ENCODE data around the gene CD2.
A peak's percentile ranks its signal among the peaks of the same experiment; 100 is the strongest.

Gene CD2

DNA sequence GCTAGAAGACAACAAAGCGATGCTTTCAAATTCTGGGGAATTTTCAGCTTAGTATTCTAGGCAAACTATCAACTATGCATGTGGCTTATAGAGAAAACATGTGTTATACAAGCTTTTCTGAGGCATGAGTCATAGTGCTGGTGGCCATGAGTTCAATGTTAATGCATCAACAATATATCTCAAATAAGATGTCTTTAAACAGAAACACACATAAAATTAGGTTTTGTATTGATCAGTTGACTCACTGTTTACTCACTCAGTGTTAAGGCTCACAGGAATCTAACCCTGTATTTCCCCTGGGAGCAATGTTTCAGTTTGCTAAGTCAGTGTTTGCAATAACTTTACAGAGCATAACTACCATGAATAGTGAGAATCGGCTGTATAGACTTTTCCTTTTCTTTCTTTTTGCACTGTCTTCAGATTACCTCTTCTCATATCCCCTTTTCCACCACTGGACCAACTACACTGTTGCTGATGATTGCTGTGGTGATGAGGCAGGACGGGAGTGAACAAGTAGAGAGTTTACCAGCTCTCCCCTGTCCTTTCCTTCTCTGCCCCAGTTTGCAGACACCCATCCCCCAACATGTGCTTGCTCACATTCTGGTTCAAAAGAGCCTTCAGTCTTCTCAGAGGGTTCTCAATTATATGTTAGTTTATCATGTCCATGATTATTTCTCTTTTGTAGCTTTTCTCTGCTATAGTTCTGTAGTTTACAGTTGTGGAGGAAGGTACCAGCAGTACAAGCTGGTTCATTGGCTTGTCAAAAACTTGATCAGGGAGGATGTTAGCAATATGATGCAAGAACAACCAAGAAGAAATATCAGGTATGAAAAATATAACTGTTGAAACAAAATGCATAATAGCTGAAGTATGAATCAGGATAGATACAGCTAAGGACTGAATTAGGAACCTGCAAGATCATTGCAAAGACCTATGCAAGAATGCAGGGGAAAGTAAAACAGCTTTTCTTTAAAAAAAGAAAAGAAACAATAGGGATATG is 23.9 kb downstream of the CD2 start:
- peak; percentile 90 to 94 for DNase-seq (ENCODE audit: low read depth in 2 of 2)

DNA sequence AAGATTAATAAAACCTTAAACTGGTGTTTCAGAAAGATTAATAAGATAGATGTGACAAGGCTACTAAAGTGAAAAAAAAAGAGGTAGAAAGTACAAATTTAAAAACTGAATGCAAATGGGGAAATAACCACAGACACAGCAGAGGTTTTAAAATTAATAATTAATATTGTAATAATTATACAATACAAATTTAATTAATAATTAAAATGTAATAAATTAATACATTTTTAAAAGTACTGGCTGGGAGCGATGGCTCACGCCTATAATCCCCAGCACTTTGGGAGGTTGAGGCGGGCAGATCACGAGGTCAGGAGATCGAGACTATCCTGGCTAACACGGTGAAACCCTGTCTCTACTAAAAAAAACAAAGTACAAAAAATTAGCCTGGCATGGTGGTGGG is 26.8 kb downstream of the CD2 start:
- DNase-seq (ENCODE audit: low read depth in 2 of 2) = no peak

DNA sequence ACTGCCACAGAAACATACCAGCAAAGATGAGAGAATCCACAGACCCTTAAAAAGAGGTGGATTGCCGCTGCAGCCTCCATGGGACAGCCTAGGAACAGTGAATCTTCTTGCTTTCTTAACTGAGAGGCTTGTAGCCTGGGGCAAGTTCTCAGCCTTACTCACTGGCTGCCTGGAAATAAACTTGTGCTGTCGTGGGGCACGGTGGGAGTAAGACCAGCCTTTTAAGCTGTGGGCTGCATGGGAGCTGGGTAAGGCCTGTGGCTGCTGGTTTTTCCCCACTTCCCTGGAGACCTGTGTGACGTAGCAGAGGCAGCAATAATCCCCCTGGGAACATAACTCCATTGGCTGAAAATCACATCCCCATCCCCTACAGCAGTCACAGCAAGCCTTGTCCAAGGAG is 30.8 kb downstream of the CD2 start:
- no peak for DNase-seq (ENCODE audit: low read depth in 2 of 2)

DNA sequence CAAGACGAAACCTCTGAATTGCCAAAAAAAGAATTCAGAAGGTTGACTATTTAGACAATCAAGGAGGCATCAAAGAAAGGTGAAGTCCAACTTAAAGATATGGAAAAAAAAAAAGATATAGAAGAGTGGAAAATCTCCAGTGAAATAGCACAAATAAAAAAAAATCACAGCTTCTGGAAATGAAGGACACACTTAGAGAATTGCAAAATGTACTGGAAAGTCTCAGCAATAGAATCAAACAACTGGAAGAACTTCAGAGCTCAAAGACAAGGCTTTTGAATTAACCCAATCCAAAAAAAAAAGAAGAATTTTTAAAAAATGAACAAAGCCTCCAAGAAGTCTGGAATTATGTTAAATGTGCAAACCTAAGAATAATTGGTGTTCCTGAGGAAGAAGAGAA is 31.8 kb downstream of the CD2 start:
- no peak for DNase-seq (ENCODE audit: low read depth in 2 of 2)

DNA sequence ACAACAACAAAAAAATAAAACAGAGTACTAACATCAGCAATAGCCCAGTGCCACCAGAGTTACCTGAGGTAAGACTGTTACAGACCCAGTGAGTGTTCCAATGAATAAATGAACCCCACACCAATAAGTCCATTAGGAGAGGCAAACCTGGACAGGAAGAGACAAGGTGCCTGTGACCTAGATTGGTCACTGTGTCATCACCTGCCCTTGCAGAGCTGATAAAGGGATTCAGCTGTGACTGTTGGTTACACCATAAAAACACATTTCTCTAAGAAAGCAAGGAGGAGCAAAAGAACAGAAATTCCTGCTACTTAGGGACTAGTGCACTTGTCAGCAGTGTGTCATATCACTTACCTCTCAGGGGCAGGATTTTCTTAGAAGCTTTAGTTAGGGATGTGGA is 37.5 kb downstream of the CD2 start:
- DNase-seq (ENCODE audit: low read depth in 2 of 2) = no peak

DNA sequence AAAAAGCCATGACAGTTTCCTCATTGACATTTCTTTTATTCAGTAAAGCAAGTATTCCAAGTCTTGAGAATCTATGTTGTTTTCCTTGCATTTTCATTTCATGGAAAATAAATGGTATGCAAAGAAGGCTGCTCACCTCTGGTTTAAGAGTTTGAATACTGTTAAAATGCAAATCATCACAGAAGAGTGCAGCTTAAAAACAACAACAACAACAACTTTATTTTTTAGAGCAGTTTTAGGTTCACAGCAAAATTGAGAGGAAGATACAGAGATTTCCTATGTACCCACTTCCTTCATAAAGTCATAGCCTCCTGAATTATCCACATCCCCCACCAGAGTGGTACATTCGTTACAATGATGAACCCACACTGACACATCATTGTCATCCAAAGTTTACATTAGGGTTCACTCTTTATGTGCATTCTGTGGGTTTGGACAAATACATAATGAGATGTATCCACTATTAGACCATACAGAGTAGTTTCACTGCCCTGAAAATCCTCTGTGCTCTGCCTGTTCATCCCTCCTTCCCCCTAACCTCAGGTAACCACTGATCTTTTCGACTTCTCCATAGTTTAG is 39.2 kb downstream of the CD2 start:
- DNase-seq (ENCODE audit: low read depth in 2 of 2) = no peak

DNA sequence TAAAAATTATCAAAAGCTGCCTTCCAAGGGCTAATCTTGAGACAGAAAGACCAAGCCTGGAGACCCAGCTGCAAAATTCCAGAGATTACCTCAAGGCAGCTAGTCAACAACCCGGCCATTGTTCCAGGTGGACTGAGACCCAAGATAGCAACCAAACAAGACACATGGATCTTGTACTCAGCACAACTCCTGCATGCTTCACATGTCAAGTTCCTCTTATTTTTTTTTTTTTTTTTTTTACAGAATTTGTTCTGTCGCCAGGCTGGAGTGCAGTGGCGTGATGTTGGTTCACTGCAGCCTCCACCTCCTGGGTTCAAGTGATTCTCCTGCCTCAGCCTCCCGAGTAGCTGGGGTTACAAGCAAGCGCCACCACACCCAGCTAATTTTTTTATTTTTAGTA is 40.1 kb downstream of the CD2 start:
- DNase-seq (ENCODE audit: low read depth in 2 of 2) = no peak

DNA sequence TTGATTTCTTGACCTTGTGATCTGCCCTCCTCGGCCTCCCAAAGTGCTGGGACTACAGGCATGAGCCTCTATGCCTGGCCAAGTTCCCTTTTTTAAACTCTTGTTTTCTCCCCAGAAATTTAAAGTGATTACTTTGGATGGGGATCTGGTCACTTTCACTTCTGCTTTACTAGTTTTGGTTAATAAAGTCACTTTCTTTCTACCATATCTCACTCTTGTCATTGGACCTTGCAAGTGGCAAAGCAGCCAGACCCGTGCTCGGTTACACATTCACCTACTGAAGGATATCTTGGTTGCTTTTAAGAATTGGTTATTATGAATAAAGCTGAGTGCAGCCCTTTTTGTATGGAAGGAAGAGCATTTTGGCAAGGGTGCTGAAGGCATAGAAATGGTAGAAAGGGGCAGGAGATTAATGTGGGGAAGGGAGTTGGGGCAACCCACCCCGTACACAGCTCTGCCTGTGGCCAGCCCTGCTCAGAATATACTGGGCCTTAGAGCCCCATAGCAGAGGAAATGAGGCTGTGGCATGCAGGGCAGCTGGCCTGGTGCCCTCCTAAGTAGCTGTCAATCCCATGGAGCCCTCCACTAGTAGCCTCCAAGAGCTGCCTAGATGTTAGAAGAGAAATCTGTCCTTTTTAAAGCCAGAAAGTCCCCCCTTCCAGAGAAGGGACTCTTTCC is 40.7 kb downstream of the CD2 start:
- DNase-seq (ENCODE audit: low read depth in 2 of 2) = no peak

DNA sequence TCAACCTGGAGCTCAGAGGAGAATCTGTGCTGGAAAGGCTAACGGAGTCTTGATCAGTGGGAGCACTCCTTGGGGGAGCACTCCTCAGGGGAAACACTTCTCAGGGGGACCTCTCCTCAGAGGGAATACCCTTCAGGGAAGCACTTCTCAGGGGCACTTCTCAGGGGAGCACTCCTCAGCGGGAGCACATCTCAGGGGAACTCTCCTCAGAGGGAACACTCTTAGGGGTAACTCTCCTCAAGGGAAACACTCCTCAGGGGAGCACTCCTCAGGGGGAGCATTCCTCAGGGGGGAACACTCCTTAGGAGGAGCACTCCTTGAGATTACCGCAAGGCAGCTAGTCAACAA is 41.2 kb downstream of the CD2 start:
- DNase-seq (ENCODE audit: low read depth in 2 of 2) = no peak

DNA sequence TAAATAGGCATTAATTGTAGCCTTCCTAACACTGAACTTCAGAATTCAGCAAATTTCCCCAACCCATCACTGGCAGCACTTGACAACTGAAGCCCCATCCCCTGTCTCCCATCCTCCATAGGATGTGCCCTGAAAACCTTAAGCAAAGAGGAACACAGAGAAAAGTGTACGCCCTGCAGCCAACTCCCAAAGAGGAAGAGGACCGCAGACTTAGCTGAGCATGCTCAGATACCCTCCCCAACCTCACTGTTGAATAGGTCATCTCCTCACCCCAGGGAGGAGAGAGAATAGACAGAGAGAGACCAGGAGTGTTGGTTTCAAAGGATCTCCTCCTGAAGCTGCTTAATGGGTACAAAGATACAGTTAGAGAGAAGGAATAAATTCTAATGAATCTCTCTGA is 50.5 kb downstream of the CD2 start:
- no peak for DNase-seq (ENCODE audit: low read depth in 2 of 2)

DNA sequence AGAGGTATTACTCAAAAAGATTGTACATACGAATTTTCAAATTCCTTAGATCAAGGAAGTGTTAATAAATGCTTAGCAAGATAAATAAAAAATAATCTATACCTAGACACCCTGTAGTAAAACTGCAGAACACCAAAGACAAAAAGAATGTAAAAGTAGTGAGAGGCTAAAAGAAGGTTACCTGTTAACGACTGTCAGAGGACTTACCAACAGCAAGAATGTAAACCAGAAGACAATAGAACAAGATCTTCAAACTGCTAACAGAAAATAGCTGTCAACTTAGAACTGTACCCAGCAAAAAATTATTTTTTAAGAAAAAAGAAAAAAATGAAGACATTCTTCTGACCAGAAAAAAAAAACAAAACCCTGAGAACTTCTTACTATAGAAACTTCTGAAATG is 51.2 kb downstream of the CD2 start:
- no peak for DNase-seq (ENCODE audit: low read depth in 2 of 2)

DNA sequence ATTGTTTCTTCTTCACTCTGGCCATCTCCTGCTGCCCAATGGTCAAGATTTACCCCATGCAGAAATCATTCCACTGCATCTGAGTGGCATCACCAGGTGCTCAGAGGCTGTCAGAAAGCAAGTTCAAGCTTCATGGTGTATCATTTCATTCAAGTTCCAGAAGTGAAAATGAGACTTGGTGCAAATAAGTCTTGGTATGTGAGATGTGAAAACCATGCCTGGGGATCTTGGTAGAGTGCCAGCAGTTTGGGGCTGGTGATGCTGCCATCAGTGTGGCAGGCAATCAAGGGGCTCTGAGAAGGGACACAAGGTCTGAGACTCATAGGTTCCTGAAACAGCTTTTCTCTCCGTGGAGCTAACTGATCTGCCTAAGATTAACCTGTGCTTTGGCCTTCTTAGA is 52.0 kb downstream of the CD2 start:
- no peak for DNase-seq (ENCODE audit: low read depth in 2 of 2)

DNA sequence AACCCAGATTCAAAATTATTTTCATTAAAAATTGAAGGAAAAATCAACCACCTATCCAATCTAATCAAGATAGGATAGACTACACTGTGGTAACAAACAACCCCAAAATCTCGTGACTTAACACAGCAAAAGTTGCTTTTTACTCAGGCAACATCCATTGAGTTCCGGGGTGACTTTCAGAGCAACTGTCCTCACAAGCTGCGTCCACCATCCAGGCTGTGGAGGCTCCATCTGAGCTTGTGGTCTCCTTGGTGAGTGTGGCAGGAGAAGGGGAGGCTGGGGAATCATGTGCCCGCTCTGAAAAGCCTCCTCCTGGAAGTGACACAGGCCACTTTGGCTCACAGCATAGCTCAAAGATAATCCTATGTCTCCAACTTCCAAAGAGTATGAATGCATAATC is 52.4 kb downstream of the CD2 start:
- DNase-seq (ENCODE audit: low read depth in 2 of 2) = no peak

DNA sequence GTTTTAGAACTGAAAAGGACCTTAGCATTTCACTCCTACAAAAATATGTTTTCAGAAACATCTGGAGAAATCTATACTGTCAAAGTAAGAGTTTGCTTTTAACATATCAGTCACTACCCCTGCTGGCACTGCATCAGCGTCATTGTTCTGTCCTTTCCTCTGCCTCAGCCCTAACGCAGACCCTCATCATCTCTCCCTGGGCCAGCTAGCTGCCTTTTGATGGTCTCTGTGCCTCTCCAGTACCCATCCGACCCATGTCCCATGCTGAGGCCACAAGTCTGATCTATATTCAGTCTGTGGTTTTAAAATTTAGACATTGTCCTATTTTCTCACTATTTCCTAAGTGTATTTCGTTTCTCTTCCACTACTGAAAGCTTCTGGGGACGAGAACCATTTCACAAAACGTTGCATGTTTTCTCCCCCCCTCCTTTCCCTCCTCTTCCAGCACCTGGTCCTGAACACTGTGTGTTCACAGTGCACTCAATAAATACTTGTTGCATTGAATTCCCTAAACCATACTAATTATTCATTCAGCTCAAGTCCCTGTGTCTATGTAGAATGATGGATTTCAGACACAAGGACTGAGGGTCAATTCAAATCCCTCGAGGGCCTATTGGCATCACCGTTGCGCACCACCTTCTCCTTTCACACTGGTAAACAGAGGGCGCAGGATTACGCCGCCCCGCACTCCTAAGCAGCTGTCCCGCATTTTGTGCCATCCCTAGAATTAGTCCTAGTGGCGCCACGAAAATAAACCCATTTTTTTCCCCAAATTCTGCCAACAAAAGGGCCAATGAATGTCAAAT is 53.4 kb downstream of the CD2 start:
- no peak for DNase-seq (ENCODE audit: low read depth in 2 of 2)

DNA sequence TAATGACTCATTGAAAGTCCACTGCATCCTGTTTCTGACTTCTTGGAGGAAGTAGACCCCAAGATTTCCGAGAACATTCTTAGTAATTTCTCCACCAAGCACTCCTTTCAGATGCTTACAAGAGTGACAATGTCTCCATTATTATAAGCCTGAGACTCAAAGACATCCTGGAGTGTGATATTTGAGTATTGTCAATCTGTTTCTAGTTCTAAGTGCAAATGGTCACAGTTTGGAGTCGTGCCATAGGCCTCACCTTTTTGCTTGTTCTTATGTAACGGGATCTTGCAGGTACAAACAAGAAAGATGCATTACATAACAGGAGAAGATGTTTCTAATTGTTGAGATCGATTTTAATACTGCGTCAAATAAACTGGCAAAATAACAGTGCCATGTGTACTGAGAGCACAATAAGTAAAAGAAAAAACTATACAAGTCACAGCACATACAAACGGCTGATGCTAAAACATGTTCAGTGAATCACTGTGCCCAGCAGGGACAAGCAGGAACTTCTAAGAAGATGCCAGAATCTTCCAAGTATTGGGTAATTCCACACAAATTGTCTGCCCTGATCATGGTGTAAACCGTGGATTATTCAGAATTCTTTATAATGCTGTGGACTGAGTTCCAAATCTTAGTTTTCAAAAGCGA is 54.1 kb downstream of the CD2 start:
- DNase-seq (ENCODE audit: low read depth in 2 of 2) = no peak

DNA sequence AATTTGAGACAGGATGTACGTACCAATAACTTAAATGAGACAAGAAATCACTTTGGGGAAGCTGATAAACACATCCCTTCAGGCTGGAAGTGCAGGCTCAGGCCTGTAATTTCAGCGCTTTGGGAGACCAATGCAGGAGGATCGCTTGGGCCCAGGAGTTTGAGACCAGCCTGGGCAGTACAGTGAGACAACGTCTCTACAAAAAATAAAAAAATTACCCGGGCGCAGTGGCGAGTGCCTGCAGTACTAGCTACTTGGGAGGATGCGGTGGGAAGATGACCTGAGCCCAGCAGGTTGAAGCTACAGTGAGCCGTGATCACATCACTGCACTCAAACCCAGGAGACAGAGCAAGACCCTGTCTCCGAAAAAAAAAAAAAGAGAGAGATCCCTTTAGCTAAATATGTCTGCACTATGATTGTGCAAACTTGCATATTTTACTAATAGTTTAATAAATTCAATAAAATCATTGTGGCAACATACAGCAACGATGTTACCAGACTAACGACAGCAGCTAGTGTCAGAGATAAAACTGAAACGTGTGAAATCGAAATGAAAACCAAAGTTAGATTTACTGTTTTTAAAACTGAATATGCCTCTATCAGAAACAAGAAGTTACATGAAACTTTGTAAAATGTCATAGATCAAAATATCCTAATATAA is 54.7 kb downstream of the CD2 start:
- no peak for DNase-seq (ENCODE audit: low read depth in 2 of 2)

DNA sequence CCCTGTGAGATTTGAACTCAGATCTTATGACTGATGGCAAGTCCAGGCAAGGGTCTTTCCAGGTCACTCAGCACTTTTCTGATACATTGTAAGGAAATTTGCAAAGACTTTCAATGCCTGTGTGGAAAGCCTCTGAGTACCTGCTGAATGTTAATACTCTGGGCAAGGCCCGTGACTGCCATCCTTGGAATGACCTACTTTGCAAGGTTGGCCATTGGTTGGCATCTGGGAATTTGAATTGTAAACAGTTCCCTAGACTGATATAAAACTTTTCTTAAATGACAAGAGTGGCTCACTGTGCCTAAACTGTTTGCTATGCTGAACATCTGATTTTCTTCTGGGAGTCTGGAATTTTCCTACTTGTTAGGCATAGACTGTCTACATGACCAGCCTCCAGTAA is 57.1 kb downstream of the CD2 start:
- DNase-seq (ENCODE audit: low read depth in 2 of 2) = no peak

DNA sequence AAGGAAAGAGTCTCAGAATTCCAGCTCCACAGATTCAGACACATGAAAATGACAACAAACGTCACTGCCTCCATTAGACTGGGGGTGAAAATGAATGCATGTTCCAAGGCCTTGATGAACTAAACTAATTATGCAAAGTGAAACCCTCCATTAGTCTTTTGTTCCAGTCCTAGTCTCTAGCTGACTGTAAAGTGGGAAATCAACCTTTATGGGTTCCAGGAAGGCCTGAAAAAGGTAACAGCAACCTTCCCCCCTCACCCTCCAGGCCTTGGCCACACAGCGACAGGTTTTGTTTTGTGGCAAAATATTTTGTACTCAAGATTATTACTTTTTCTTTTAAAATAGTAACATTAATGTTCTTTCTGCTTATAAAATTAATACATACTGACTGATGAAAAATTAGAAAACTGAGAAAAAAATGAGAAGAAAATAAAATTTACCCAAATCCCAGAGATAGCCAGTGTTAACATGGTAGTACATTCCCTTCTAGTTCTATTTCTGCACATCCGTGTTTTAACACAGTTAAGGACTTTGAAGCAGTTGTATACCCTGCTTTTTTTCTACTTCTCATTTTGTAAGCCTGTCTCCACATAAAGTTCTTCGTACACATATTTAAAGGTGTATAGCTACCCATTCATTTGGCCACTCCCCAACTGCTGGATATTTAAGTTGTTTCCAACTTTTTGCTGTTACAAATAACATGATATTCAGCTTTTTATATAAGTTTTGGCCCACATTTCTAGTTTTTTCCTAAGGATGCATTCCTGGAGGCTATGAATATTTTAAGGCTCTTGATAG is 60.9 kb downstream of the CD2 start:
- no peak for DNase-seq (ENCODE audit: low read depth in 2 of 2)

DNA sequence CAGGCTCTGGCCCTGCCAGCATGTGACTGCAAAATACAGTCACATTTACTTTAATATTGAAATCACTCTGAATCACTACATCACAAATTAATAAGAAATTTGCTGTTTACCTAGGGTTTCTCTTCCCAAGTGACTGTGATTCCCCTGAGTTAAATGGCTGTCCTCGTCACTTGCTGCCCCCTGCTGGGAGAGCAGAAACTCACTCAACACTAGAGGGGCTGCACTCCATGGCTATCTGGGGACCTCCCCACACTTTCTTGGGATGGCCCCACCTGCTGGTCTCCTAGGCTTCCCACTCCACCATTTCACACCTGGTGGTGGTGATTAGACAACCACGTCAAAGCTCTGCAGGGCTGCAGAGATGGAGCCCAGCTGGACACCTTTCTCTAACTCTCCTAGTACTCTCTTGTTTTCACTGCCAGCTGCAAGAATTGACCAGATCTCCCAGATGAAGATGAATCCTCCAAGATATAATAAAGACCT is 63.4 kb downstream of the CD2 start:
- no peak for DNase-seq (ENCODE audit: low read depth in 2 of 2)
